GM23338 (cell line): ENCODE data around the gene POMGNT1. TPM values are rescaled to one million over a fixed set of nuclear protein-coding genes. Genes with fewer than 3 reads are reported as not detected.

Experiments
- ATAC-seq: fragments of 200-7000 bp; cut with Tn5 transposase; 3 replicates; pipeline ENCODE4 v1.9.1; 2020
- DNase-seq: peaks from one replicate; pipeline ENCODE4 v3.0.0-alpha.2; 2015; ENCODE audit warnings: low spot score
- H2AFZ ChIP-seq: fragments of 200-600 bp; sonication (generic); 2 replicates; pipeline ENCODE4 v1.8.0; 2016; ENCODE audit warnings: antibody characterized with exemption, mild to moderate bottlenecking, moderate library complexity
- H3F3A ChIP-seq: fragments of 200-600 bp; sonication (generic); replicated peaks from 2 replicates; pipeline ENCODE4 v1.8.0; 2017; ENCODE audit warnings: antibody characterized with exemption, mixed run types, low read depth
- H3K27ac ChIP-seq: fragments of 200-600 bp; sonication (generic); 2 replicates; pipeline ENCODE4 v1.6.1; 2016; ENCODE audit warnings: low read depth
- H3K27me3 ChIP-seq: fragments of 200-600 bp; sonication (generic); 2 replicates; pipeline ENCODE4 v1.8.0; 2016; ENCODE audit warnings: mild to moderate bottlenecking, mixed run types, moderate library complexity; ENCODE audit not compliant: insufficient read depth
- H3K36me3 ChIP-seq: fragments of 200-600 bp; sonication (generic); 2 replicates; pipeline ENCODE4 v1.8.0; 2016; ENCODE audit warnings: mild to moderate bottlenecking; ENCODE audit not compliant: insufficient read depth
- H3K4me1 ChIP-seq: fragments of 200-600 bp; sonication (generic); 2 replicates; pipeline ENCODE4 v1.8.0; 2016; ENCODE audit warnings: mild to moderate bottlenecking, moderate library complexity; ENCODE audit not compliant: insufficient read depth
- H3K4me2 ChIP-seq: fragments of 200-600 bp; sonication (generic); 2 replicates; pipeline ENCODE4 v1.7.1; 2017; ENCODE audit warnings: mixed run types
- H3K4me3 ChIP-seq: fragments of 200-600 bp; sonication (generic); 2 replicates; pipeline ENCODE4 v1.6.1; 2016; ENCODE audit warnings: mixed run types
- H3K79me2 ChIP-seq: fragments of 200-600 bp; sonication (generic); replicated peaks from 2 replicates; pipeline ENCODE4 v1.8.0; 2017; ENCODE audit warnings: mild to moderate bottlenecking; ENCODE audit not compliant: insufficient read depth
- H3K9me2 ChIP-seq: fragments of 200-600 bp; sonication (generic); 2 replicates; pipeline ENCODE4 v1.8.0; 2017; ENCODE audit not compliant: insufficient read depth
- H4K20me1 ChIP-seq: fragments of 200-600 bp; sonication (generic); replicated peaks from 2 replicates; pipeline ENCODE4 v1.8.0; 2017; ENCODE audit warnings: mild to moderate bottlenecking; ENCODE audit not compliant: insufficient read depth
- H3K27ac Mint-ChIP-seq: 2 replicates; pipeline ENCODE4 v1.8.0; 2020; ENCODE audit warnings: inconsistent platforms, mild to moderate bottlenecking, moderate library complexity, mixed read lengths
- H3K27me3 Mint-ChIP-seq: 3 replicates; pipeline ENCODE4 v1.8.0; 2022; ENCODE audit warnings: low read depth, mild to moderate bottlenecking, moderate library complexity, mixed read lengths, inconsistent platforms; ENCODE audit not compliant: insufficient read depth, poor library complexity
- H3K36me3 Mint-ChIP-seq: 3 replicates; pipeline ENCODE4 v1.8.0; 2021; ENCODE audit warnings: low read depth, mild to moderate bottlenecking, inconsistent platforms, moderate library complexity, mixed read lengths
- H3K4me1 Mint-ChIP-seq: 3 replicates; pipeline ENCODE4 v1.8.0; 2020; ENCODE audit warnings: mild to moderate bottlenecking, inconsistent platforms, mixed read lengths
- H3K4me3 Mint-ChIP-seq: 3 replicates; pipeline ENCODE4 v1.8.0; 2021; ENCODE audit warnings: moderate library complexity, mild to moderate bottlenecking, inconsistent platforms, mixed read lengths
- H3K9me3 Mint-ChIP-seq: 3 replicates; pipeline ENCODE4 v1.8.0; 2020; ENCODE audit warnings: moderate library complexity, mild to moderate bottlenecking, inconsistent platforms, mixed read lengths
- CREB1 ChIP-seq: fragments of 250-450 bp; sonication (Bioruptor Pico); IDR thresholded peaks from 2 replicates; pipeline ENCODE4 v1.5.0; 2020; ENCODE audit warnings: low read depth, mild to moderate bottlenecking, moderate library complexity
- EZH2phosphoT487 ChIP-seq: fragments of 200-600 bp; sonication (generic); IDR thresholded peaks from one replicate; pipeline ENCODE4 v1.8.1; 2018; ENCODE audit warnings: antibody characterized with exemption; ENCODE audit not compliant: unreplicated experiment
- POLR2AphosphoS5 ChIP-seq: IDR thresholded peaks from 2 replicates; pipeline ENCODE4 v1.6.1; 2016; ENCODE audit warnings: antibody characterized with exemption, low read depth
- STAT1 ChIP-seq: IDR thresholded peaks from one replicate; pipeline ENCODE4 v1.6.1; 2016; ENCODE audit warnings: antibody characterized with exemption; ENCODE audit not compliant: unreplicated experiment
- ZNF331 ChIP-seq: fragments of 250-450 bp; sonication (Bioruptor Pico); IDR thresholded peaks from 2 replicates; pipeline ENCODE4 v1.5.0; 2020; ENCODE audit warnings: low read depth, mild to moderate bottlenecking, moderate library complexity
- polyA plus RNA-seq: library from polyadenylated mRNA; unstranded; fragments of >200 nt; fragmentation: Nextera tagmentation; extraction: Ambion mirVana; gene quantifications from 2 replicates; pipeline ENCODE4 v1.2.1, GENCODE V29; 2016
- total RNA-seq: library from RNA; depleted of rRNA; stranded (reverse); fragments of >200 nt; shearing (Covaris generic); gene quantifications from 2 replicates; pipeline ENCODE4 v1.2.3, GENCODE V29; 2014
- TF ChIP-seq, protein P1 (sequence below): fragments of 250-450 bp; sonication (Bioruptor Pico); IDR thresholded peaks from 2 replicates; pipeline ENCODE4 v1.5.0; 2020; ENCODE audit warnings: mild to moderate bottlenecking, moderate library complexity

Gene POMGNT1
- total and polyA plus RNA-seq, 2 experiments from 2014 or later, result 24.3 to 32.1 TPM

DNA sequence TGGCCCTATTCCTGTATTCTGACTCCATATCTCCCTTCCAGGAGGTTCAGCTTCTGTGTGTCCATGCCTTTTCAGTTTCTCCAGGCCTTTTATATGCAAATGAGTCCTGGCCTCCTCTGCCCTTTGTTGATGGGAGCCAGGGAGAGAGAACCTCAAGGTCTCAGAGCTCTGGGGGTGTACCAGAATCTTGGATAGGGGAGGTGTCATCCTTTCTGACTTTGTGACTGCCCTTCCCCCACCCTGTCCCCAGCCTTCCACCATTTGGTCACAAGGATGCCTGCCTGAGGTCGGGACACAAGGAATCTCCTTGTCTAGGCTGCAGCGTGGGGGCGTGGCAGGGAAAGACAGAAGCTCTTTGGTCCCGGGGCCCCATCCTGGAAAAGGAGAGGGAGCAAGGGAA, 23.5 kb upstream of the POMGNT1 start (continued):
- no peak for TF ChIP-seq POLR2AphosphoS5
- TF ChIP-seq, protein P1, sequence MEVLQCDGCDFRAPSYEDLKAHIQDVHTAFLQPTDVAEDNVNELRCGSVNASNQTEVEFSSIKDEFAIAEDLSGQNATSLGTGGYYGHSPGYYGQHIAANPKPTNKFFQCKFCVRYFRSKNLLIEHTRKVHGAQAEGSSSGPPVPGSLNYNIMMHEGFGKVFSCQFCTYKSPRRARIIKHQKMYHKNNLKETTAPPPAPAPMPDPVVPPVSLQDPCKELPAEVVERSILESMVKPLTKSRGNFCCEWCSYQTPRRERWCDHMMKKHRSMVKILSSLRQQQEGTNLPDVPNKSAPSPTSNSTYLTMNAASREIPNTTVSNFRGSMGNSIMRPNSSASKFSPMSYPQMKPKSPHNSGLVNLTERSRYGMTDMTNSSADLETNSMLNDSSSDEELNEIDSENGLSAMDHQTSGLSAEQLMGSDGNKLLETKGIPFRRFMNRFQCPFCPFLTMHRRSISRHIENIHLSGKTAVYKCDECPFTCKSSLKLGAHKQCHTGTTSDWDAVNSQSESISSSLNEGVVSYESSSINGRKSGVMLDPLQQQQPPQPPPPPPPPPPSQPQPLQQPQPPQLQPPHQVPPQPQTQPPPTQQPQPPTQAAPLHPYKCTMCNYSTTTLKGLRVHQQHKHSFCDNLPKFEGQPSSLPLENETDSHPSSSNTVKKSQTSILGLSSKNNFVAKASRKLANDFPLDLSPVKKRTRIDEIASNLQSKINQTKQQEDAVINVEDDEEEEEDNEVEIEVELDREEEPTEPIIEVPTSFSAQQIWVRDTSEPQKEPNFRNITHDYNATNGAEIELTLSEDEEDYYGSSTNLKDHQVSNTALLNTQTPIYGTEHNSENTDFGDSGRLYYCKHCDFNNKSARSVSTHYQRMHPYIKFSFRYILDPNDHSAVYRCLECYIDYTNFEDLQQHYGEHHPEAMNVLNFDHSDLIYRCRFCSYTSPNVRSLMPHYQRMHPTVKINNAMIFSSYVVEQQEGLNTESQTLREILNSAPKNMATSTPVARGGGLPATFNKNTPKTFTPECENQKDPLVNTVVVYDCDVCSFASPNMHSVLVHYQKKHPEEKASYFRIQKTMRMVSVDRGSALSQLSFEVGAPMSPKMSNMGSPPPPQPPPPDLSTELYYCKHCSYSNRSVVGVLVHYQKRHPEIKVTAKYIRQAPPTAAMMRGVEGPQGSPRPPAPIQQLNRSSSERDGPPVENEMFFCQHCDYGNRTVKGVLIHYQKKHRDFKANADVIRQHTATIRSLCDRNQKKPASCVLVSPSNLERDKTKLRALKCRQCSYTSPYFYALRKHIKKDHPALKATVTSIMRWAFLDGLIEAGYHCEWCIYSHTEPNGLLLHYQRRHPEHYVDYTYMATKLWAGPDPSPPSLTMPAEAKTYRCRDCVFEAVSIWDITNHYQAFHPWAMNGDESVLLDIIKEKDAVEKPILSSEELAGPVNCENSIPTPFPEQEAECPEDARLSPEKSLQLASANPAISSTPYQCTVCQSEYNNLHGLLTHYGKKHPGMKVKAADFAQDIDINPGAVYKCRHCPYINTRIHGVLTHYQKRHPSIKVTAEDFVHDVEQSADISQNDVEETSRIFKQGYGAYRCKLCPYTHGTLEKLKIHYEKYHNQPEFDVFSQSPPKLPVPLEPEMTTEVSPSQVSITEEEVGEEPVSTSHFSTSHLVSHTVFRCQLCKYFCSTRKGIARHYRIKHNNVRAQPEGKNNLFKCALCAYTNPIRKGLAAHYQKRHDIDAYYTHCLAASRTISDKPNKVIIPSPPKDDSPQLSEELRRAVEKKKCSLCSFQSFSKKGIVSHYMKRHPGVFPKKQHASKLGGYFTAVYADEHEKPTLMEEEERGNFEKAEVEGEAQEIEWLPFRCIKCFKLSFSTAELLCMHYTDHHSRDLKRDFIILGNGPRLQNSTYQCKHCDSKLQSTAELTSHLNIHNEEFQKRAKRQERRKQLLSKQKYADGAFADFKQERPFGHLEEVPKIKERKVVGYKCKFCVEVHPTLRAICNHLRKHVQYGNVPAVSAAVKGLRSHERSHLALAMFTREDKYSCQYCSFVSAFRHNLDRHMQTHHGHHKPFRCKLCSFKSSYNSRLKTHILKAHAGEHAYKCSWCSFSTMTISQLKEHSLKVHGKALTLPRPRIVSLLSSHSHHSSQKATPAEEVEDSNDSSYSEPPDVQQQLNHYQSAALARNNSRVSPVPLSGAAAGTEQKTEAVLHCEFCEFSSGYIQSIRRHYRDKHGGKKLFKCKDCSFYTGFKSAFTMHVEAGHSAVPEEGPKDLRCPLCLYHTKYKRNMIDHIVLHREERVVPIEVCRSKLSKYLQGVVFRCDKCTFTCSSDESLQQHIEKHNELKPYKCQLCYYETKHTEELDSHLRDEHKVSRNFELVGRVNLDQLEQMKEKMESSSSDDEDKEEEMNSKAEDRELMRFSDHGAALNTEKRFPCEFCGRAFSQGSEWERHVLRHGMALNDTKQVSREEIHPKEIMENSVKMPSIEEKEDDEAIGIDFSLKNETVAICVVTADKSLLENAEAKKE (CRISPR knock-in tag), result no peak
- TF ChIP-seq ZNF331, result no peak
- TF ChIP-seq EZH2phosphoT487, result no peak

DNA sequence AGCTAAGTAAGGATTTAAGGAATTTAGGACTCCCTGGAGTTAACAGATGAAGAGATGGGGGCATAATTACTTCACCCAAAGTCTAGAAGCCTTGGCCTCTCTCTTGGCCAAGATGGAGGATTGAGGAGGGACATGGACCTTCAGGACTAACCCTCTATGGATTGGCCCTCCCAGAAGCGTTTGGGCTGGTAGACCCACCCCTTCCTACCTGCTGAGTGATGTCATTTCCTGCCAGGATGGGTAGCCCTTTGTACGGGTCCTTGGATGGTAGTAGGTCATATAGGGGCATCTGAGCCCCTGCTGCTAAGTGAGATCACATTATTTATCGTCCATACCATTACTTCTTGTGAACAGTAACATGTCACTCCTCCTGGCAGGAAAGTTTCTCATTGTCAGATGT, 22.6 kb upstream of the POMGNT1 start:
- Mint-ChIP-seq H3K27me3 (peaks cover 14% of the 10 kb centered on the region), H3K4me3 (no peak overlapping the region), H3K4me1 (peaks cover 36% of the 10 kb centered on the region), H3K9me3 (no peaks in the 10 kb centered on the region), H3K36me3 (no peaks in the 10 kb centered on the region; the same call in 2 of the 3 replicates), H3K27ac (no peak overlapping the region)
- Histone ChIP-seq H3K79me2 (no peaks in the 10 kb centered on the region), H3K4me2 (no peak overlapping the region), H3K9me2 (0 out of 2 replicates have a peak, but pooled peaks cover 6% of the 10 kb centered on the region), H2AFZ (no peak overlapping the region), H3F3A (0 out of 2 replicates have a peak, but pooled peaks cover 6% of the 10 kb centered on the region), H3K27ac (peak overlapping the region; percentile 66; the same call in 1 of the 2 replicates), H3K36me3 (no peaks in the 10 kb centered on the region), H3K4me3 (no peak overlapping the region), H4K20me1 (no peaks in the 10 kb centered on the region), H3K27me3 (no peaks in the 10 kb centered on the region), H3K4me1 (peaks cover 29% of the 10 kb centered on the region)
- no peak for TF ChIP-seq STAT1
- TF ChIP-seq CREB1 (CRISPR knock-in tag), result peak; percentile 22; the same call in 1 of the 2 replicates
- DNase-seq (no peak), ATAC-seq (no peak)
